NOMO-1 treated with dmso at 0.1 percent for 144 hours (cell line): ENCODE data around the gene RPS14.
"Not testable (repeated sequence)": the region's sequence is repeated elsewhere in the genome, so short reads cannot be mapped to it uniquely, and the experiment has no call there.

Source experiments
- DNase-seq: peaks from one replicate; lab custom pipeline; 2025; ENCODE audit not compliant: unreplicated experiment; lab: John Stamatoyannopoulos, UW

Gene RPS14

GRCh38 chr5:150413902-150414790 lies 35.4 kb downstream of the RPS14 start:
- DNase-seq = not testable (repeated sequence)

DNA sequence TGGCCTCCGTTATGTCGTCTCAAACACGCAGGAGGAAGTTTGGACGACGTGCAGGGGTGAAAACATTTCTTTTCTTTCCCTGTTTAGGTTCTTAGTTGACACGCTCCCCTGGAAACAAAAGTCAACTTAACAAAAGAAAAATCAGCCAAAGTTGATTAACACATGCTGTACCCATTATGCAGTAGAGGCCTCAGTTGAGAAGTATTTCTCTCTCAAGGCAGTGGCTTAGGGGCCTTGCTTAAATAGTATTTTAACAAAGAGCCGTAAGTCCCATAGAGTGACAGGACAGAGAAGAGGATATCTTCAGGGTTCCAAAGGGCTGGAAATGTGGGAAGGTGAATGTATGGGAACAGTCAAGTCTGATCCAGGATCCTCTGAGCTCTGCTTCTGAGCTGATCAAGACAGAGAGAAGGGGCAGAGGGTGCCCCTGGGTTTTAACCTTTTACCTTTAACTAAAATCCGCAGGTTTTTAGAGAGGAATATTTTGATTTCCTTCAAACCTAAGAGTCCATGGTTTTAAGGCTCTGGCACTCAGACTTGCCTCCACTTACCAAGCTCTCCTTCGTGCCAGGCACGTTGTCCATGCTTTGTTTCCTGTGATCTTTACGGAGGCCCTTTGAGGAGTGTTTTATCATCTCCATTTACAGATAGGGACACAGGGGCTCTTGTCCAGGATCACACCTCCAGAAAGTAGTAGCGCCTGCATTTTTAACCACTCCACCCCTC lies 36.2 kb downstream of the RPS14 start:
- DNase-seq = peak; percentile 50

DNA sequence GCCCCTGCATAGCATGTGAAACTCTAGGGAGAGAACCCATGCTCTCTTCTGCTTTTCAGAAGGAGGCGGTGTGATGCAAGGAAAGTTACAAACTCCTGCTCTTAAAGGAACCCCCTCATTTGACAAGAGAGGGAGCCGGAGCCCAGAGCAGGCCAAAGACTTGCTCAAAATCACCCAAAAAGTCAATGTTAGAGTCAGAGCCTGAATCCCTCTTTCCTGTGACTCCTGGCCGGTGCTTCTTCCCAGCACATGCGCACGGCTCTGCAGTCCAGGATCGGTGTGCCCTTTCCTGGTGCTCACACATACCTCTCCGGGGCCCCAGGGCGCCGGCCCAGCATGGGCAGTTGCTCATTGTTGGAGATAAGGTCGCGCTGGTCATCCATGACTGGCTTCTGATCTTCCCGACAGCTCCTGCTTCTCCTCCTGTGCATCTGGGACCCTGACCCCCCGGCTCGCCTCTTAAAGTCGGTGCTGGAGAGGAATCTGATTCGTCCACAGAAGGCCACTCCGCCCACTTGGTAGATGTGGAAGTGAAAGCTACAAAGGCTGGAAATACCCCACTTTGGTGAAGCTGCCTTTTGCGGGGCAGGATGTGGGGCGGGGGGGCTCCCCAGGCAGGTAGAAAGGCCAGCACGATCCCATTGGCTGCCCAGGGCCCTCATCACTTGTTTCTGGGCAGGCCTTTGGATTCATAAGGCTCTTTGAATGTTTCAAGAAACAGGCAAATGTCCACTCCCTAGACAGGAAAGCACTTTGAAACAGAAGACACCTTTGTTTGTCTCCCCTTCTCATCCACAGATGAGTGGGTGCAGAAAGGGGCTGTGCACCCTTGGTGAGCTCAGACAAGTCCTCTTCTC lies 37.0 kb downstream of the RPS14 start, which contains the start of gene CD74:
Gene CD74, minus strand, starts transcription at position 592 of the 857 bp plus-strand sequence. Its CDS starts 161 bp downstream, at position 431.
- DNase-seq = peak; percentile 90

DNA sequence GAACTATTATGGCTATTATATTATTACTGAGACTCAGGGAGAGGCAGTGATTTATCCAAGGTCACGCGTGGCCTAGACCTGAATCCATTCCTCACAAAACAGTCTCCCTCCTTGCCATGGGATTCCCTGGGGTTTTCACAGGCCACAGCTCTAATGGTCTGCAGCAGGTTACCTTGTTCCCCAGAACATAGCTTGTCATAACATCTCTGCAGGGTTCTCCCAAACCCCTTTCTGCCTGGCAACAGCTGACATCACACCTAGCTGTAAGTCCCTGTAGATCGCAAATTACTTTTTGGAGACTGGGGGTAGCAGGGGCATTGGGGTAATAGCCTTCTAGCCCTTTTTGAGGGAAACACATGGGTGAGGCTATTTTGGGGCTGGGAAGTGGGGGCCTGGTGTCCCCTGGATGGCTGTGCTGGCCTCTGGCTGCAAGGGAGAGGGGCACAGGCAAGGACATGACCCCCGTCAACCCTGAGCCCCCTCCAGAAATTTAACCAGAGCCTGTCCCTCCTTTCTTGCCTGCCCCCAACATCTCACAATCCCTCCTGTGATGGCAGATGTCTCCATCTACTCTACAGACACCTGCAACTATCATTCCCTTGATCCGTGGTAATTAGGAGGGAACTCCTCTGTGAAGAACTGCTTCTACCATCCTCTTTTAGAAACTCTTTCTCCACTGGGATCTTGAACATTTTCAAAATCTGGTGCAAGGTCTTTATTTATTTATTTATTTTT lies 38.1 kb downstream of the RPS14 start:
- DNase-seq = peak; percentile 59

GRCh38 chr5:150410524-150411244 lies 38.9 kb downstream of the RPS14 start:
- DNase-seq = peak; percentile 93

DNA sequence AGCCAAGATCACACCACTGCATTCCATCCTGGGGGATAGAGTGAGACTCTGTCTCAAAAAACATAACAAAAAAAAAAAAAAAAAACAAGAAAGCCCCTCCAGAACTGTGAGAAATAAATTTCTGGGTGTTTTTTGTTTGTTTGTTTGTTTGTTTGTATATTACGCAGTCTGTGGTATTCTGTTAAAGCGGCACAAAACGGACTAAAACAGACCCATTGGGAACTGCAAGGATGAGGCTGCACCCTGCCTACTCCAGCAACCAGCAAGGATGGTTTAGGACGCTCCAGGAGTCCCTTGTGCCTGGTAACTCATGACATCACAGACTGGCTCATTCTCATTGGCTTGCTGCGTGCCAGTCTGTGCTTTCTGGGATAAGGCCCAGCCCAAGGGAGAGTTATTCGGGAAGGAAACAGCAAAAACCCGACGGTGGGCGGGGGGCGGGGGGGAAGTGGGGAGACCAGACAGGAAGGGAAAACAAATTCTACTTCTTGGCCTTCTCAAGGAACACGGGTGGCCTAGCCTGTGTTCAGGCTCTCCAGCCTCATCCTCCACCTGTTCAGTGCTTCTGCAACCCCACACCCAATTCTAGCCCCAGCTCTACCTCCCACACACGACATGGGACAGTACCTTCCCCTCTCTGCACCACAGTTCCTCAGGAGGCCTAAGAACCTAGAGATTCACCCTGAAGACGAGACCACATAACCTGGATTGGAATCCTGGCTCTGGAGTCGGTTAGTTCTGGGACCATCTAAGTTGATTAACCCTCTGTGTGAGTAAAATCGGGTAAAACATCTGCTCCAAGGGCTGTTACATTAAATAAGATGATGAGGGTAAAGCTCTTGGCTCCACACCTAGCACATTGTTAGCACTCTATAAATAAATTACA lies 39.7 kb downstream of the RPS14 start:
- DNase-seq = peak; percentile 80

GRCh38 chr5:150408231-150408943 lies 41.2 kb downstream of the RPS14 start:
- DNase-seq = no peak

DNA sequence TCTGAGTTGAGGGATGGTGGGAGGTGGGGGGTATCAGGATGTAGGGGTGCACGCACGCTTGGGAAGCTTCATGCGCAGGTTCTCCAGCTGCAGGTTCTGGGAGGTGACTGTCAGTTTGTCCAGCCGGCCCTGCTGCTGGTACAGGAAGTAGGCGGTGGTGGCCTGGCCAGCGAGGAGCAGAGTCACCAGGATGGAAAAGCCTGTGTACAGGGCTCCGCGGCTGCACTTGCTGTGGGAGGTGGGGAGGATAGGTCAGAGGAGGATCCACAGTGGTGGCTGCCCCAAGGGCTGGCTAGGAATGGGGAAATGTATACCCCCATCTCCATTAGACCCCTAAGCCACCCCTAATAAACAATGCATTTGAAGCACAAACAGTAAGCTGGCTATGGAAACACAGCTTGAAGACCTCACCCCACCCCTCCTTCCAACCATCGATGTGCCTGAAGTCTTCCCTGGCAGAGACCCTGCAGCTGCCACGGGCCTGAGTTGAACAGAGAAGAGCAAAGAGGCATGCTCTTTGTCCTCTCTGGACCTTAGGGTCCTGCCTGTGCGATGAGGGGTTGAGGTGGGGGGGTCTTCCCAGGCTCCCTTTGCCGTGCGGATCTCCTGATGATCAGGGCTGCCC lies 42.3 kb downstream of the RPS14 start:
- DNase-seq = no peak

DNA sequence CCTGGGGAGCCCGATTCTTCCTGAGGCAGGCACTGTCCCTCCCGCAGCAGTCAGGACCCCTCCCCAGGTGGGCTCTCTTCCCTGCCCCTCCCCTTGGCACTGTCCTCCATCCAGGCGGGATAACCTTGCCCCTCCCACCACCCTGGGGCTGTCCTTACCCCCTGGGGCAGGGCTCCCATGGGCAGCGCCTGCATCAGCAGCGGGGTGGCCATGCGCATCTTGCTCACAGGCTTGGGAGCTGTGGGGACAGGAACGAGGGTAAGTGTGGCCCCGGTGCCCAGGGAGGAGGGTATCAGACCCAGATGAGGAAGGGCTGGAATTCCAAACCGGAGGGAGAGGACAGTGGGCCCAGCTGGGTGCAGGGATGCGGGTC lies 42.8 kb downstream of the RPS14 start:
- no peak for DNase-seq

- no peak for DNase-seq
These were observed 43.3 kb downstream of the RPS14 start for GRCh38 chr5:150406103-150406722.

- no peak for DNase-seq
These were observed 44.4 kb downstream of the RPS14 start for GRCh38 chr5:150404941-150405816.

GRCh38 chr5:150404535-150404934 lies 45.0 kb downstream of the RPS14 start:
- no peak for DNase-seq

GRCh38 chr5:150404121-150404520 lies 45.4 kb downstream of the RPS14 start:
- DNase-seq = no peak

- DNase-seq = no peak
These were observed 46.6 kb downstream of the RPS14 start for GRCh38 chr5:150402901-150403342.

- DNase-seq = no peak
These were observed 47.2 kb downstream of the RPS14 start for GRCh38 chr5:150402229-150402773.
